Measurements from ENCODE around the gene DDX43.
A peak's percentile ranks its signal among the peaks of the same experiment; 100 is the strongest.
"Not testable (repeated sequence)": the region's sequence is repeated elsewhere in the genome, so short reads cannot be mapped to it uniquely, and the experiment has no call there.

Gene DDX43

DNA sequence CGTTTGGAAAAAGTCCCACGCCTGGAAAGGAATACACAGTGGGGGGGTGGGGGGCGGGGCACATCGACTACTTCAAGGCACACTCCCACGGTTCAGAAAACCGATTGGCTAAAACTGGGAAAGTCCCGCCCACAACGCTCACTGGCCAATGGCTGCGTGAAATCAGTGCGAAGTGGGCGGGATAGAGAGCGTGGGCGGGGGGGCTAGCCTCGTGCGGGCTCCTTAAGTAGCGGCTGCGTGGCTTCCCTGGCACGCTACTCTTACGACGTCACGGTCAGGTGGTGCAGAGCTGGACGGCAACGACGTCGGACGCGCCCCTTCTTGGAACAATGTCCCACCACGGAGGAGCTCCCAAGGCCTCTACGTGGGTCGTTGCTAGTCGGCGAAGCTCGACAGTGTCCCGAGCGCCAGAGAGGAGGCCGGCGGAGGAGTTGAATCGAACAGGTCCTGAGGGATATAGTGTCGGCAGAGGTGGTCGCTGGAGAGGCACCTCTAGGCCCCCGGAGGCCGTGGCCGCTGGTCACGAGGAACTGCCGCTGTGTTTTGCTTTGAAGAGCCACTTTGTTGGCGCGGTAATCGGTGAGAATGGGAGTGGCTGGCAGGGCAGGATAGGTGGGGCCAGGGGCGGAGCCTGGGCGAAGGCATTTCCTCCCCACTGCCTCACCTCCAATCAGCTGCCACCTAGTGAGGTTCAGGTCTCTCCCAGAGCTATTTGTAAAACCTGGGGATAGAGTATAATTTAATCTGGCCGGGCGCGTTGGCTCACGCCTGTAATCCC is at the start of gene DDX43:
Gene DDX43 (plus strand): TSS at position 252 of the 778 bp plus-strand sequence. CDS start 78 bp downstream, at position 330.
- peak; percentile 51 for DNase-seq

DNA sequence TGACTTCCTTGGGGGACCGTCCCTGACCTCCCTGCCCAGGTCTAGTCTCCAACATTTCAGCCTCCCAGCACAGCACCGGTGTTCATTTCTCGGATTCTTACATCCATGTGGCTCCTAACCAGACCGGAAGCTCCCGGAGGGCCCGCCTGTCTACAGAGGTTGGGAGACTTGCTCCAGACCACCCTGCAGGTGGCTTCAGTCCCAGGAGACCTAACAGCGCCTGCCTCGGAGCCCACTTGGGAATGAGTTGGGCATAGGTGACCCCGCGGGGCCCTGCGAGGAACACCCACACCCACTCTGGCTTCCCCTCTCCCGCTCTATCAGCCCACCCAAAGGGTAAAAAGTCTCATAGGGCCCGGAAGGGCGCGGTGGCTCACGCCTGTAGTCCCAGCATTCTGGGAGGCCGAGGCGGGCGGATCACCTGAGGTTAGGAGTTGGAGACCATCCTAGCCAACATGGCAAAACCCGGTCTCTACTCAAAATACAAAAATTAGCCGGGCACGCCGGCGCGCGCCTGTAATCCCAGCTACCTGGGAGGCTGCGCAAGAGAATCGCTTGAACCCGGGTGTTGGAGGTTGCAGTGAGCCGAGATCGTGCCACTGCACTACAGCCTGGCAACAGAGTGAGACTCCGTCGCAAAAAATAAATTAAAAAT is 46.0 kb upstream of the DDX43 start:
- DNase-seq: no peak

DNA sequence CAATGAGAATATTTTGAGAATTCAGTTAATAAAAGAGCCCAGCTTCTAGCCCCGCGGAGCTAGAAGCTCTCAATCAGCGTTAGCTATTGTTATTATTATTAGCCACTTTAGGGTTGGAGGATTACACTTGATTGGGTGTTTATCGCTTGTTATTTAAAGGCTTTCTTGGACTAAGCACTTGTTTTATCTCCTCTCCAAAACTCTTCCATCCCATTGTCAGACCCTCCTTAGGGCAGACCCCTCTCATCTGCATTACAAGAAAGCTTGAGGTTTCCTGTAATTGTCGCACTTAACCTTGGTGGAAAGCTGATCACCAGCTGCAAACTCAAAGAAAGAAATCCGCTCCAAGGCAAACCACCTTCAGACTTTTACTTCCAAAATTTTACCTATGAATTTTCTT is 45.3 kb upstream of the DDX43 start:
- DNase-seq: no peak

DNA sequence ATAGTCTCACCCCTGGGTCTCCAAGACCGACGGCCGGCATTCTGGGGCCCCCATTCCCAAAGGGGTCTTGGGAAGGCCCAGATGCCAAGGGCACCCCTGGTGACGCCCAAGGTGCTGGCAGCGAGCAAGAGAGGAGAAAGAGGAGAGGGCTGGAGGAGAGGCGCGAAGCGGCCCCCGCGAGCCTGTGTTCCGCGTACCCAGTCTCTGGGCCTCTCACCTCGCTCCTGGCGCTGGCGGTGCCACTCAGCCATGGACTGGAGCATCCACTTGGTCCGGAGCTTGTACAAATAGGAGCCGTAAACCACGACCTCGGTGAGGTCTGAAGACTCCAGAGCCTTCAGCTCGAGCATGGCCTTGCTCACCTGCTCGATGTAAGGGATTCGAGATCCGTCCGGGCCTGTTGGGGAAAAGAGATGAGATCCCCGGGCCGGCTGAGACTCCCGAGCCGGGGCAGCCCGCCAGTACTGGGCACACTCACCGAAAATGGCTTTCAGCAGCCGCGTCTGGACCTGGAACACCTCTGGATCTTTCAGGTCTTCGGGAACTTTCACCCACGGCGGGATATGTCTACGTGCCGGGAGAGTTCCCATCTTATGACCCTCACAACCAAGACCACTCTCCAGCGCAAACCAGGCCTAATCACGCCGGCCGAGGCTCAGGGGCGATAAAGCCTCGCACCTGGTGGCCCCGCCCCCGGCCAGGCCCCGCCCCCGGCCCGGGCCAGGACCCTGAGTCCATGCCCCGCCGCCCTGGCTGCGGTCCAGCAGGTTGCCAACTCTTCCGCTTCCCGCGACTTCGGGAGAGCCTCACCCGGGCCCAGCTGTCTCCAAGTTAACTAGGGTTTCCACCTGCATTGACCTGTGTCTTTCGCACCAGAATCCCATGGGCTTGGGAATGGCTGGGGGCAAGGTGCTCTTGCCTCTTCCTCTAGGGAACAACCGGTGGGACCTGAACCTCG is 40.7 kb upstream of the DDX43 start, which contains the start of gene DPPA5:
Gene DPPA5 (minus strand): TSS at position 641 of the 958 bp plus-strand sequence. CDS start 51 bp downstream, at position 590.
- no peak for DNase-seq

DNA sequence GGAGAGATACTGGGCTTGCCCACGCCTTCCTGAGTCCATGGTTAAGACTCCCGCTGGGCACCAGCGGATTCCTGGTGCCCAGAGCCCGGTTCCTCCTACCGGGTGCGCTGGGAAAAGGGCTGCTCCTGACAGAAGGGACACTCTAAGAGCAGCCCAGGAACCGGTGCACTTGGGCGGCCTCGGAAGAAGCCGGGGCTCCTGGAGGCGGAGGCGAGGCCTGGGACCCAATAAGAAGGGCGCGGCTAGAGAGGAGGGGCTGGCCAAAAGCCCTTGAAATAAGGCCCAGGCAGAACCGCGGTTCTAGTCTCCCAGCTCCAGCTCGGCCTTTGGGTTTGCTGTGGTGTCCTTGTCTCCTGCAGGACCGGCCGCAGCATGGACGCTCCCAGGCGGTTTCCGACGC is 32.3 kb upstream of the DDX43 start, which contains the start of gene KHDC3L:
Gene KHDC3L (plus strand): TSS at position 301 of the 400 bp plus-strand sequence. CDS start 72 bp downstream, at position 373.
- no peak for DNase-seq

DNA sequence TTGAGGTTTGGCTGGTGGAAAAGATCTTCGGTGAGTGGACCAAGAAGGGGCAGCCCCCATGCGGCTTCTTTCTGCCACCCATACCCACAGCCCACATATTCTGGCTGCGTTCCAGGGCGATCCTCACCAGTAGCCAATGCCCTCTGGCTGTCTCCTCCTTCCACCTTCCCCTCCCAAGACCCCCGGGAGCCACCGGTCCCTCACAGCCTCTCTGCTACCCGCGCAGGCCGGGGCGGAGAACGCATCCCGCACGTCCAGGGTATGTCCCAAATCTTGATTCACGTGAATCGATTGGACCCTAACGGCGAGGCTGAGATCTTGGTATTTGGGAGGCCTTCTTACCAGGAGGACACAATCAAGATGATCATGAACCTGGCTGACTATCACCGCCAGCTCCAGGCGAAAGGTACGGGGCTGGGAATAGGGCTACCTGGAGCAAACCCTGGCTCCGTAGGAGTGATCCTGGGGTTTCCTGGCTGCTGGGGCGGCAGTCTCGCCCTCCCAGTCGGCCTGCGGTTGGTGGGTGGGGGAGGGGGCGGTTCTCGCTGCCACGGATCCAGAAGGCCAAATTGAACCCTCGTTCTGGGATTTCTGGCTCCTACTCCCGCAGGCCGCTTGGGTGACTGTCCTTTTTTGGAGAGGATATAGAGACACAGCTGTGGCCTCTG is 31.6 kb upstream of the DDX43 start:
- DNase-seq: no peak

DNA sequence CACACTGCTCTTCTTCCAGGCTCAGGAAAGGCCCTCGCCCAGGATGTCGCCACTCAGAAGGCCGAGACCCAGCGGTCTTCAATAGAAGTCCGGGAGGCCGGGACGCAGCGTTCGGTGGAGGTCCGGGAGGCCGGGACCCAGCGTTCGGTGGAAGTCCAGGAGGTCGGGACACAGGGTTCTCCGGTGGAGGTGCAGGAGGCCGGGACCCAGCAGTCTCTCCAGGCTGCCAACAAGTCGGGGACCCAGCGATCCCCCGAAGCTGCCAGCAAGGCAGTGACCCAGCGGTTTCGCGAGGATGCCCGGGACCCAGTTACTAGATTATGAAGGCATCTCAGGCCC is 31.1 kb upstream of the DDX43 start:
- no peak for DNase-seq

DNA sequence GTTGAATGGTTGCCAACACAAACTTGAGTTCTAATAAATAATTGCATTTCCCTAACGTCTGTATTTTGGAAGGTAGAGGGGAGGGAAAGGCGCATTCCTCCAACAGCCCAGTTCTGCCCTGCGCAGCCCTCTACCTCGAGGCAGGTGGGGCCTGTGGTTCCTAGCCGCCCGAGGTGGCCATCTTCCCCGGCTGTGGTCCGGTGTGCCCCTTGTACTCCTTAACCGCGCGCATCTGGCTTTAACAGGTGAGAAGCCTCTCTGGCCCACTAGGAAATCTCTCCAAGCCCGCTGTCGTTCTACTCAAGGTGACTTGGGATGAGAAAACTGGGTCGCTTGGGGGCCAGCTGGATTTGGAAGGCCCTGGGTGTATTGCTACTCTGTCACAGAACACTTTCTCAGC is 30.5 kb upstream of the DDX43 start:
- DNase-seq: no peak

DNA sequence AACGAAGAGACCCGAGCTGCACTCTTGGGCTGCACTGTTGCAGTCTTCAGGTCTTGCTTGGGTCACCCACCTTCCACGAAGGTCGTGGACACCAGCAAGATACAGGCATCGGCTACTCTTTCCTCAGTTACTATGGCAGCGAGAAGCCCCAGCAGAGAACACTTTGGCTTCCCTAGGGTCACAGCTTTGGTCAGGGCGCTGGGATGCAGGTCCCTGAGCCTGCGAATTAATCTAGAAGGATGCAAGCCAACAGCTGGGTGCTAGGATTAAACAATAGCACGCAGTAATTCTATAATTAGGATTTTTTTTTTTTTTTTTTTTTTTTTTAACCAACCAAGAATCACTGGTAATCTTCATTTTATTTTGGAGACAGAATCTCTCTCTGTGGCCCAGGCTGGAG is 30.1 kb upstream of the DDX43 start:
- DNase-seq: no peak

DNA sequence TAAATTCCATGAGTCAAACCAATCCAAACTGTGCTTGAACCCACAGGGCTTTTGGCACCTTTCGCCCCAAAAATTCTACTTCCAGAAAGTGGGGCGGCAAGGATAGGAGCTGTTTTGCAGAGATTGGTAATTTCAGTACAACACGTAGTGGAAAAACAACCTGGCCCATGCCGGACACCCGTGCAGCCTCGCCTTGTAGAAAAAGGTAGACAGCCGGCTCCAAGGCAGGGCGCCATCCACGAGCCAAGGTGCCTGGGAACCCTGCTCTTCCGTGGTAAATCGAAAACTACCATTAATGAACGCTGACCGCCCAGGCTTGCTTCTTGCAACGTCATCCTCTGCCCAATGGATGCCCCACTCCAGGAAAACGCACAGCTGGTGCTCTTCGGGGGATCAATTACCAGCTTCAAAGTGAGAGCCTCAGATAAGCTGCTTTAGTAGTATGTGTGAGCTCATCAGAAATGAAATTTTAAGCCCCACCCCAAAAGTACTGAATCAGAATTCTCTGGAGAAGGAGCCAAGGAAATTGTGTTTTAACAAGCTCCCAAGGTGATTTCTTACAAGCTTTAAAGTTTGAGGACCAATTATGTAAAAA is 26.8 kb upstream of the DDX43 start:
- DNase-seq: no peak

DNA sequence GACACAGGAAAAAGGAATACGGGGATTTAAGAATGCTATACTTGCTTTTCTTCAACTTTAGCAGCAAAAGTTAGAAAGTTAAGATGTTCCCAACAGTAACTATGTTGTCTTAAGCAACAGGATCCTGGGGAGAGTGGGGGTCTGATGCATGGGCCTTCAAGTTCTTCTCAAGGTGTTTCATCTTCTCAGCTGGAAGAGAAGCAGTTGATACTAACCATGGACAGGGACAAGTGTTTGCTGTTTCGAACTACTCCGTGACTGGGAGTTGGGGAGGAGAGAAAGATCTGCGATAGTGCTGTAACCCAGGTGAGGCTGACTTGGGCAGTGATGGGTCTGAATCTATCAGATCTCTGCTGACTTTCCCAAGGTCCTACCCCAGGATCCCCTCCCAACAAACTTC is 26.0 kb upstream of the DDX43 start:
- no peak for DNase-seq

DNA sequence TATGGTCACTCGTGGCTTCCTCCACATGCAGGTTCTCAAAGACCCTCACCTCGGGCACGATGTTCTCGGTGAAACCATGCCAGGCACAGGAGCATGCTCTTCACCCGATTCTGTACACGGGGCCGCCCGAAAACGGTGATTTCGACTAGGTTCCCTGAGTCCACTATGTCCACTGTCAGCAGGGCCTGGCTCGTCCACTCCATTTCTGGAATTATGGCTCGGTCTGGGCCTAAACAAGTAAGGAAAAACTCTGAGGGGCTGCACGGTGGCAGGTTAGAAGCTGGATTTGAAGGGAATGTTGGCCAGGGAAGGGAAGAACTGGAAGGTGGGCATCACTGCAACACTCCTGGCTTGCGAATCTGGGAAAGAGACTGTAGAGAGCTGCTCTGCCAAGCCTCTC is 25.5 kb upstream of the DDX43 start:
- DNase-seq: no peak

DNA sequence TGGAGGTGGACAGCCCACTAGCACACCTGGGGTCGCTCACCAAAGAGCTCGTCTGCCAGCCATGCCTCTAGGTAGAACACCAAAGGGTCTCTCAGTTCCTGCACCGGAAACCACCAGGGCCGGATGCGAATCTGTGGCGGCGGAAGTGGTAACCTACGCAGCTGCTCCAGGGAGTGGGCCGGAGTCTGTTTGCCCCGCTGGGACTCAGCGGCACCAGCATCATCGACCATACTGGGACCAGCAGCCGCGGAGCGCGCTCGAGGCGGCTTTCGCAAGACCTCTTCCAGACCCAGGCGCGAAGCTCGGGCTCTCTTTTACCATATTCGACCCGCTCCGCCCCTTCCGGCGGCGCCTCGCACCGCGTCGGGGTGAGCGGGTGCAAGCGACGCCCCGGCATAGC is 25.1 kb upstream of the DDX43 start, which contains the start of gene OOEP:
Gene OOEP (minus strand): TSS at position 335 of the 400 bp plus-strand sequence. CDS start 105 bp downstream, at position 230.
- no peak for DNase-seq

DNA sequence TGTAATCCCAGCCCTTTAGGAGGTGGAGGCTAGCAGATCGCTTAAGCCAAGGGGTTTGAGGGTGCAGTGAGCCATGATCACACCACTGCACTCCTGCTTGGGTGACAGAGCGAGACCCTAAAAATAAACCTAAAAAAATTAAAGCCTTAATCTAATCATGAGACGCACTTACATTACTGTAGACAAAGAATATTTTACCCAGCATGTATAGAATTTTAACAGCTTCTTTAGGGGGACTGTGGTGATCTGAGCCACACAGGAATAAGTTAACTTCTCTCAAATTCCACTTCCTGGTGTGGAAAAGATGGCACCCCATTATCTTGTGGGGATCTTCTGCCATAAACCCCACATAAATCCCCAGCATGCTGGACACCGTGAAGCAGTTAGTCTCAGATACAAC is 22.6 kb upstream of the DDX43 start:
- no peak for DNase-seq

DNA sequence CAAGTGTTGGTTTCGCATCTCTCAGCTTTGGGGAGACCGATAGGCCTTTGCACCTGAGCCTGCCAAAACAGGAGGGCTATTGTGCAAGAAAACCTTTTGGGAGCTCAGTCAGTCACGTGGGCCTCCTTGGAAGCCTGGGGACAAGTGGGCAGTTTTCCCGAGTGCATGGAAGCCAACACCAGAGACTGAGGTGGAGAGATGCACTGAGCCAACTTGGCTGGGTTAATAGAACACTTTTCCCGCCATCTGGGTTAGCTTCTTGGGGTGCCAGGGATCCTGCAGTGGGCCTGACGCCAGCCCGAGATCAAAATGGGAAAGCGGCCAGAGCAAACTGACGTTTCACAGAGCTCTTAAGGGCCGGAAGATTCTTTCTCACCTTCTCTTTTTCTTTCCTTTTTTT is 22.1 kb upstream of the DDX43 start:
- no peak for DNase-seq

DNA sequence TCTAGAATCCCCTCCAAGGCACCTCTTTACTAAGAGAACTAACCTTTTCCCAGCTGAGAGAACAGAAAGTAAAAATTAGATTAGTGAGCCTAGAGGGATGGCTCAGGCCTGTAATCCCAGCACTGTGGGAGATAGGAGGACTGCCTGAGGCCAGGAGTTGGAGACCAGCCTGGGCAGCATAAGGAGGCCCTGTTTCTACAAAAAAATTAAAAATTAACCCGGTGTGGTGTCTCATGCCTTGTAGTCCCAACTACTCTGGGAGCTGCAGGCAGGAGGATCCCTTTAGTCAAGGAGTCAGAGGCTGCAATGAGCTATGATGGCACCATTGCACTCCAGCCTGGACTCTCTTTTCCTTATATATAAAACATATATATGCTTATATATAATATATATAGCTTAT is 19.4 kb upstream of the DDX43 start:
- DNase-seq: no peak

DNA sequence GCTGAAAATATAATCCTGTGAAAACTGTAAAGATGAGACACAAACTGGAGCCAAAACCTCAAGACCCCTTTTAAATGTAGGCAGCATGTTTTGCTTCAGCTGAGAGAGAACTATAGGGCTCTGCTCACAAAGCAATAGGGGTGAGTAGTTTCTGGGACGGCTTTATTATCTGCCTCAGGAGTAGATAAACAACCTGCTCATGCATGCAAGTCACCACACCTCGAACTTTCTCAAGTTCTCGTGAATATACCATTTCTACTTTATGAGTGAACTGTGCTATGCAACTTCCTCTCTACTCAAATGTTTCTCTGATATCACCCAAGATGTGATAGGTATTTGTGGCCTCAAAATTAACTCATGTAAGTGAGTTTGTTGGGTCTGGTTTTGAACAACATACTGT is 17.4 kb upstream of the DDX43 start:
- DNase-seq: no peak

DNA sequence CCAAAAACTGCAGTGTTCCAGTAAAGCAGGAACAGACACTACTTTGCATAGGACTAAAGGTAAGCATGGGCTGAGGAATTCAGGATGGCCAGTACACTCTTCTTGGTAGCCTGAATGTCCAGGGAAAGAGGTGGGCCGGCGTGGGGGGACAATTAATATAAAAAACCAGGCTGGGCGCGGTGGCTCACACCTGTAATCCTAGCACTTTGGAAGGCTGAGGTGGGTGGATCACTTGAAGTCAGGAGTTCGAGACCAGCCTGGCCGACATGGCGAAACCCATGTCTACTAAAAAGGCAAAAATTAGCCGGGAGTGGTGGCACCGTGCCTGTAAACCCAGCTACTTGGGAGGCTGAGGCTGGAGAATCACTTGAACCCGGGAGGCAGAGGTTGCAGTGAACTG is 13.1 kb upstream of the DDX43 start:
- not testable (repeated sequence) for DNase-seq

DNA sequence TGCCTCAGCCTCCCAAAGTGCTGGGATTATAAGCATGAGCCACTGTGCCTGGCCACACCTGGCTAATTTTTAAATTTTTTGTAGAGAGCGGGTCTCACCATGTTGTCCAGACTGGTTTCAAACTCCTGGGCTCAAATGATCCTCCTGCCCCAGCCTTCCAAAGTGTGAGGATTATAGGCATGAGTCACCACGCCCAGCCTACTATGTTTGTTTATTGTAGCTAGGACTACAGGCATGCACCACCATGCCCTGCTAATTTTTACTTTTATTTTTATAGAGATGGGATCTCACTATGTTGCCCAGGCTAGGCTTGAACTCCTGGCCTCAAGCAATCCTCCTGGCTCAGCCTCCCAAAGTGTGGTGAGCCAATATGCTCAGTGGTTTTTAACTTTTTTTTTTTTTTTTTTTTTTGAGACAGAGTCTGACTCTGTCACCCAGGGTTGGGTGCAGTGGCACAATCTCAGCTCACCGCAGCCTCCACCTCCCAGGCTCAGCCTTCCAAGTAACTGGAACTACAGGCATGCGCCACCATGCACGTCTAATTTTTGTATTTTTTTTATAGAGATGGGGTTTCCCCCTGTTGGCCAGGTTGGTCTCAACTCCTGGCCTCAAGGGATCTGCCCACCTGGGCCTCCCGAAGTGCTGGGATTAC is 12.0 kb upstream of the DDX43 start:
- no peak for DNase-seq

DNA sequence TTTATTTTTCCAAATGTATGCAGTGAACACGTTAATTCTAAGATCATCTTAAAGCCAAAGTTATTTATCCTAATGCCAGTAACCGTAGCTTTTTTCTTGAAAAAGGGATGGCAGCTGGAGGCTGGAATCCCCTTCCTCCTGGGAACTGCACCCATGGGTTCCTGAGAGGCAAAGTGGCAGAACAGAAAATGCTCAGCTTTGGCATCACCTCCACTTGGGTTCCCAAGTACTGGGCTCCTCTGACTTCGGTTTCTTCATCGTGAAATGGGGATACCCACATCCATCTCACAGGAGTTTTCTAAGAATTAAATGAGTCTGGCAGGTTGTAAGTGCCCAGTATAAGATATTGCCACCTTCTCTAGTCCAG is 6.2 kb upstream of the DDX43 start:
- DNase-seq: no peak

DNA sequence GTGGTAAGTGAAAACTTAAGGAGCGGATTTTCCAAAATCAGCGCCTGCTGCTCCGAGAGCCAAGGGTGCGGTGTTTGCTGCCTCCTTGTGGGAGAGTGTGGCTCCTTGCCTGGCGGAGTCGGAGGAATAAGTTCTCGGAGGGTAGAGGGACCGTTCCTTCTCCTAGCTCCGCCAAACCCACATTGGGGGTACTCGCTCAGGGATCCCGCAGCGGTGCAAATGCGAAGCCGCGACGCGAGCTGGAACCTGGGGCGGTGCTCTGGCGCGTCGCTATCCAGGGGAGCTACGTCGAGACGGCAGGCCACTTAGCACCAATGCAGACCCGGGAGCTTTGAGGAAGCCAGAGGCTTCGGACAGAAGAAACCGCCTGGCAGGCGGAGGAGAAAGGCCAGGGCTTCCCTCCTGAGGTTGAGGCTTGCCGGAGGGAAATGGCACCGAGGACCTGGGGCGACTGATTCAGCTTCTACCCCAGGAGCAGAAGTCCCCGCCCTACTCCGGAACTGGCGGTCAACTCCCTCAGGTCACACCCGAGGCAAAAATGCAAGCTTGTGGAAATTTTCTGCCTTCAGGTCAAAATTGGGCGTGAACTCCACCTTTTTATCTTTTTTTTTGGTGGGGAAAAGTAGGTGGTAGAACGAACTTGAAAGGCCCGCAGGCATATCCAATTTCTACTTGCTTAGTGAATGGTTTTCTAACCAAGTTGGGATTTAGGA is 5.7 kb upstream of the DDX43 start:
- DNase-seq: peak; percentile 84
